H1 (cell line): ENCODE data around the gene TTYH2.

Experiments used
- CEBPB ChIP-seq: IDR thresholded peaks from 2 replicates; pipeline ENCODE4 v1.6.1; 2012; ENCODE audit warnings: low read depth, low read length
- NRF1 ChIP-seq: IDR thresholded peaks from 2 replicates; pipeline ENCODE4 v1.6.1; 2011; ENCODE audit warnings: mild to moderate bottlenecking, low read depth, low read length, improper control_type of control experiment
- POLR2A ChIP-seq, 2 experiments: IDR thresholded peaks; 1 replicate in 1 of 2; 2 replicates in 1 of 2; pipeline ENCODE4 v1.6.1; 2011; ENCODE audit warnings: low read depth in 2 of 2, low read length in 2 of 2, mild to moderate bottlenecking in 2 of 2; ENCODE audit errors: control extremely low read depth in 1 of 2
- RAD21 ChIP-seq, 2 experiments: IDR thresholded peaks in 1 of 2; conservative IDR thresholded peaks in 1 of 2; 2 replicates each; pipeline ENCODE4 v1.6.1; 2011; ENCODE audit warnings: low read depth in 2 of 2, low read length in 2 of 2, improper control_type of control experiment in 1 of 2, inconsistent platforms in 1 of 2, mild to moderate bottlenecking in 1 of 2, moderate library complexity in 1 of 2
- SP1 ChIP-seq: IDR thresholded peaks from 2 replicates; pipeline ENCODE4 v1.6.1; 2011; ENCODE audit warnings: low read depth, low read length
- TAF7 ChIP-seq: optimal IDR thresholded peaks from 2 replicates; pipeline ENCODE3; 2011; ENCODE audit warnings: low read depth, mild to moderate bottlenecking, inconsistent platforms, low read length, moderate library complexity, borderline replicate concordance
- TF ChIP-seq, protein P1 (sequence below), 3 experiments: IDR thresholded peaks; 1 replicate in 2 of 3; 2 replicates in 1 of 3; pipeline versions ENCODE4 v1.5.1 to v1.6.1; 2011; ENCODE audit warnings: low read length in 3 of 3, mild to moderate bottlenecking in 3 of 3, inconsistent platforms in 2 of 3, low read depth in 1 of 3, moderate library complexity in 1 of 3; ENCODE audit not compliant: insufficient read depth in 1 of 3; ENCODE audit errors: control extremely low read depth in 1 of 3

DNA sequence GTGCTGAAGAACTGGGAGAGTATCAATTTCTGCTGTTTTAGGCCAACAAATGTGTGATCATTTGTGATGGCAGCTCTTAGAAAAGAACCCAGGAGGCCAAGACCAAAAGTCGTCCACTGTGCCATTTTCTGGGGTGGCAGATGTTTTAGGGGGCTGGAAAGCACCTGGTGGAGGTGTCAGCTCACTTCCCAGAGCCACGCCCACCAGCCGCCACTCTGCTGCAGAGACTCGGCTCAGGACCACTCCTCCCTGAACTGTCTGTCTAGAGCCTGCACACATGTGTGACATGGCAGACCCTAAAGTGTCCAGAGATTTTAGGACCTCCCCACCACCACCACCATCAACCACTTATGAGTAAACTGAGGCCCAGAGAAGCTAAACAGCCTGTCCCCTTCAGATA is 33.8 kb upstream of the TTYH2 start:
- TF ChIP-seq SP1 (no peak), RAD21 (IDR thresholded peaks at IDR 0.05 in 1 of 2, conservative IDR thresholded peaks at IDR 0.05 in 1 of 2; ENCODE audit: low read depth in 2 of 2, low read length in 2 of 2) (no peak), POLR2A (IDR thresholded peaks at IDR 0.05; ENCODE audit: control extremely low read depth in 1 of 2, low read depth in 2 of 2, low read length in 2 of 2) (no peak), NRF1 (no peak), TAF7 (no peak), CEBPB (no peak)
- TF ChIP-seq, protein P1, sequence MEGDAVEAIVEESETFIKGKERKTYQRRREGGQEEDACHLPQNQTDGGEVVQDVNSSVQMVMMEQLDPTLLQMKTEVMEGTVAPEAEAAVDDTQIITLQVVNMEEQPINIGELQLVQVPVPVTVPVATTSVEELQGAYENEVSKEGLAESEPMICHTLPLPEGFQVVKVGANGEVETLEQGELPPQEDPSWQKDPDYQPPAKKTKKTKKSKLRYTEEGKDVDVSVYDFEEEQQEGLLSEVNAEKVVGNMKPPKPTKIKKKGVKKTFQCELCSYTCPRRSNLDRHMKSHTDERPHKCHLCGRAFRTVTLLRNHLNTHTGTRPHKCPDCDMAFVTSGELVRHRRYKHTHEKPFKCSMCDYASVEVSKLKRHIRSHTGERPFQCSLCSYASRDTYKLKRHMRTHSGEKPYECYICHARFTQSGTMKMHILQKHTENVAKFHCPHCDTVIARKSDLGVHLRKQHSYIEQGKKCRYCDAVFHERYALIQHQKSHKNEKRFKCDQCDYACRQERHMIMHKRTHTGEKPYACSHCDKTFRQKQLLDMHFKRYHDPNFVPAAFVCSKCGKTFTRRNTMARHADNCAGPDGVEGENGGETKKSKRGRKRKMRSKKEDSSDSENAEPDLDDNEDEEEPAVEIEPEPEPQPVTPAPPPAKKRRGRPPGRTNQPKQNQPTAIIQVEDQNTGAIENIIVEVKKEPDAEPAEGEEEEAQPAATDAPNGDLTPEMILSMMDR (IDR thresholded peaks at IDR 0.05; ENCODE audit: control extremely low read depth in 1 of 3, insufficient read depth in 1 of 3, low read depth in 1 of 3, low read length in 3 of 3), result no peak
